ENCODE measurements around the gene ATM.
"Not testable (repeated sequence)": the region's sequence is repeated elsewhere in the genome, so short reads cannot be mapped to it uniquely, and the experiment has no call there.

ATM gene

GRCh38 chr11:108278546-108278945 is 55.7 kb downstream of the ATM start:
- DNase-seq (ENCODE audit: low read depth, low spot score), result peak; percentile 20

GRCh38 chr11:108278954-108279353 is 56.1 kb downstream of the ATM start:
- no peak for DNase-seq (ENCODE audit: low read depth, low spot score)

GRCh38 chr11:108286370-108286769 is 63.5 kb downstream of the ATM start:
- DNase-seq (ENCODE audit: low read depth, low spot score), result no peak

- no peak for DNase-seq (ENCODE audit: low read depth, low spot score)
Observed at GRCh38 chr11:108286956-108287355, 64.1 kb downstream of the ATM start.

GRCh38 chr11:108289066-108289465 is 66.2 kb downstream of the ATM start:
- not testable (repeated sequence) for DNase-seq (ENCODE audit: low read depth, low spot score)

- no peak for DNase-seq (ENCODE audit: low read depth, low spot score)
Observed at GRCh38 chr11:108289699-108290098, 66.8 kb downstream of the ATM start.

- no peak for DNase-seq (ENCODE audit: low read depth, low spot score)
Observed at GRCh38 chr11:108293229-108293628, 70.4 kb downstream of the ATM start.

- DNase-seq (ENCODE audit: low read depth, low spot score), result no peak
Observed at GRCh38 chr11:108302121-108302785, 79.4 kb downstream of the ATM start.

- DNase-seq (ENCODE audit: low read depth, low spot score), result no peak
Observed at GRCh38 chr11:108307751-108308150, 84.9 kb downstream of the ATM start.

- DNase-seq (ENCODE audit: low read depth, low spot score), result no peak
Observed at GRCh38 chr11:108313444-108313843, 90.6 kb downstream of the ATM start.

GRCh38 chr11:108316061-108316460 is 93.2 kb downstream of the ATM start:
- DNase-seq (ENCODE audit: low read depth, low spot score), result no peak

- DNase-seq (ENCODE audit: low read depth, low spot score), result no peak
Observed at GRCh38 chr11:108319541-108320145, 96.8 kb downstream of the ATM start.

GRCh38 chr11:108322666-108323065 is 99.8 kb downstream of the ATM start:
- DNase-seq (ENCODE audit: low read depth, low spot score), result no peak

- no peak for DNase-seq (ENCODE audit: low read depth, low spot score)
Observed at GRCh38 chr11:108324587-108324986, 101.7 kb downstream of the ATM start.

GRCh38 chr11:108333403-108333899 is 110.6 kb downstream of the ATM start:
- DNase-seq (ENCODE audit: low read depth, low spot score), result no peak

- no peak for DNase-seq (ENCODE audit: low read depth, low spot score)
Observed at GRCh38 chr11:108338750-108339149, 115.9 kb downstream of the ATM start.

GRCh38 chr11:108340973-108341372 is 118.1 kb downstream of the ATM start:
- DNase-seq (ENCODE audit: low read depth, low spot score), result peak; percentile 93

- no peak for DNase-seq (ENCODE audit: low read depth, low spot score)
Observed at GRCh38 chr11:108341654-108342053, 118.8 kb downstream of the ATM start.

- DNase-seq (ENCODE audit: low read depth, low spot score), result no peak
Observed at GRCh38 chr11:108343714-108344113, 120.8 kb downstream of the ATM start.

- DNase-seq (ENCODE audit: low read depth, low spot score), result no peak
Observed at GRCh38 chr11:108345767-108346166, 122.9 kb downstream of the ATM start.

GRCh38 chr11:108346451-108346850 is 123.6 kb downstream of the ATM start:
- DNase-seq (ENCODE audit: low read depth, low spot score), result no peak

- DNase-seq (ENCODE audit: low read depth, low spot score), result no peak
Observed at GRCh38 chr11:108351468-108351867, 128.6 kb downstream of the ATM start.

GRCh38 chr11:108364159-108364558 is 141.3 kb downstream of the ATM start:
- no peak for DNase-seq (ENCODE audit: low read depth, low spot score)
